ENCODE measurements around the gene ITGAX.

ITGAX gene

DNA sequence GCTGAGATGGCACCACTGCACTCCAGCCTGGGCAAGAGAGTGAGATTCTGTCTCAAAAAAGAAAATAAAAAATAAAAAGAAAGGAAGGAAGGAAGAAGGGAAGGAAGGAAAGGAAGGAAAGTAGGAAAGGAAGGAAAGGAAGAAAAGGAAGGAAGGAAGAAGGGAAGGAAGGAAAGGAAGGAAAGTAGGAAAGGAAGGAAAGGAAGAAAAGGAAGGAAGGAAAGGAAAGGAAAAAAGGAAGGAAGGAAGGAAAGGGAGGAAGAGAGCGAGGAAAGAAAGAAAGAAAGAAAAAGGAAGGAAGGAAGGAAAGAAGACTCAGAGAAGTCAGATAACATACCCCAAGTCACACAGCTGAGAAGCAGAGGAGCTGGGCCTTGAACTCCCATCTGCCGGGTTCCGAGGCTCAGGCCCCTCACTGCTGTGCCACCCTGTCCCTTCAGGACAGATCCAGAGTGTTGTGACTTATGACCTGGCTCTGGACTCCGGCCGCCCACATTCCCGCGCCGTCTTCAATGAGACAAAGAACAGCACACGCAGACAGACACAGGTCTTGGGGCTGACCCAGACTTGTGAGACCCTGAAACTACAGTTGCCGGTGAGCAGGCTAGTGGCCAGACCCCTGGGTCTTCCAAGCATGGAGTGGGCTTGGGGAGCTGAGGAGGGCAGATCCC is 30.9 kb upstream of the ITGAX start:
- Histone ChIP-seq H2BK5ac (ENCODE audit: low read depth, low read length, poor library complexity) (no peak overlapping the region), H3K14ac (ENCODE audit: low read length) (no peak overlapping the region), H3K9ac (ENCODE audit: low read length) (no peak overlapping the region), H3K18ac (ENCODE audit: low read length) (no peak overlapping the region), H3K27ac (ENCODE audit: low read depth, low read length) (no peak overlapping the region), H3K23ac (ENCODE audit: low read length) (no peak overlapping the region), H3K36me3 (ENCODE audit: control insufficient read depth in 1 of 2, insufficient read depth in 2 of 2, low read length in 2 of 2) (no peaks in the 10 kb centered on the region), H2AK5ac (ENCODE audit: low read length) (no peak overlapping the region), H4K8ac (ENCODE audit: low read depth, low read length) (no peak overlapping the region), H3K4me3 (ENCODE audit: low read depth, low read length) (no peak overlapping the region), H3K4me2 (ENCODE audit: low read length) (no peak overlapping the region), H3K9me3 (ENCODE audit: insufficient read depth, low read depth, low read length) (peaks cover 20% of the 10 kb centered on the region), H2AFZ (ENCODE audit: insufficient read depth, low read length, poor library complexity) (no peak overlapping the region), H4K12ac (ENCODE audit: low read depth, low read length) (no peak overlapping the region), H3K4me1 (ENCODE audit: control insufficient read depth in 1 of 2, insufficient read depth in 2 of 2, low read length in 2 of 2) (no peaks in the 10 kb centered on the region), H3K4ac (ENCODE audit: low read depth, low read length) (no peak overlapping the region), H2BK120ac (ENCODE audit: insufficient read depth, low read length, poor library complexity) (no peak overlapping the region), H2BK12ac (ENCODE audit: low read length) (no peak overlapping the region), H3K27me3 (ENCODE audit: insufficient read depth, low read length) (no peaks in the 10 kb centered on the region), H4K91ac (ENCODE audit: low read depth, low read length) (no peak overlapping the region), H3K79me2 (ENCODE audit: control insufficient read depth, insufficient read depth, low read length, poor library complexity) (no peaks in the 10 kb centered on the region), H3K79me1 (ENCODE audit: low read length) (no peaks in the 10 kb centered on the region)
- DNase-seq: no peak
- no CpG with 5 or more reads among the region's 10 CpGs for WGBS (ENCODE audit: extremely low coverage, insufficient coverage, insufficient read length)

DNA sequence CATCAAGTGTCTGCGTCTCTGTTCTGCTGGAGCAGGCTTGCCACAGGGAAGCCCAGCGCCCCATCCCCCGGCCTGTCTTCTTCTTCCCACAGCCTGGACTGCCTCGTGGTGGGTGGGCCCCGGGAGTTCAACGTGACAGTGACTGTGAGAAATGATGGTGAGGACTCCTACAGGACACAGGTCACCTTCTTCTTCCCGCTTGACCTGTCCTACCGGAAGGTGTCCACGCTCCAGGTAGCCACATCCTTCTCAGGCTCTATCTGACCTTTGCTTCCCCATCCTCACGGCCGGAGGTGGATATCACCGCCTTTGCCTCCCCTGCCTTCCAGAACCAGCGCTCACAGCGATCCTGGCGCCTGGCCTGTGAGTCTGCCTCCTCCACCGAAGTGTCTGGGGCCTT is 29.8 kb upstream of the ITGAX start:
- Histone ChIP-seq H3K14ac (ENCODE audit: low read length) (no peak overlapping the region), H3K79me2 (ENCODE audit: control insufficient read depth, insufficient read depth, low read length, poor library complexity) (no peaks in the 10 kb centered on the region), H3K4ac (ENCODE audit: low read depth, low read length) (no peak overlapping the region), H2BK120ac (ENCODE audit: insufficient read depth, low read length, poor library complexity) (no peak overlapping the region), H3K27me3 (ENCODE audit: insufficient read depth, low read length) (peaks cover 7% of the 10 kb centered on the region), H3K27ac (ENCODE audit: low read depth, low read length) (no peak overlapping the region), H3K23ac (ENCODE audit: low read length) (no peak overlapping the region), H4K8ac (ENCODE audit: low read depth, low read length) (no peak overlapping the region), H2BK12ac (ENCODE audit: low read length) (no peak overlapping the region), H2AFZ (ENCODE audit: insufficient read depth, low read length, poor library complexity) (no peak overlapping the region), H3K4me2 (ENCODE audit: low read length) (no peak overlapping the region), H2AK5ac (ENCODE audit: low read length) (no peak overlapping the region), H3K4me1 (ENCODE audit: control insufficient read depth in 1 of 2, insufficient read depth in 2 of 2, low read length in 2 of 2) (no peaks in the 10 kb centered on the region), H3K9ac (ENCODE audit: low read length) (no peak overlapping the region), H3K9me3 (ENCODE audit: insufficient read depth, low read depth, low read length) (peaks cover 20% of the 10 kb centered on the region), H3K36me3 (ENCODE audit: control insufficient read depth in 1 of 2, insufficient read depth in 2 of 2, low read length in 2 of 2) (no peaks in the 10 kb centered on the region), H3K18ac (ENCODE audit: low read length) (no peak overlapping the region), H4K91ac (ENCODE audit: low read depth, low read length) (no peak overlapping the region), H3K4me3 (ENCODE audit: low read depth, low read length) (no peak overlapping the region), H2BK5ac (ENCODE audit: low read depth, low read length, poor library complexity) (no peak overlapping the region), H4K12ac (ENCODE audit: low read depth, low read length) (no peak overlapping the region), H3K79me1 (ENCODE audit: low read length) (no peaks in the 10 kb centered on the region)
- DNase-seq: no peak
- WGBS (ENCODE audit: extremely low coverage, insufficient coverage, insufficient read length): no CpG with 5 or more reads among the region's 16 CpGs

DNA sequence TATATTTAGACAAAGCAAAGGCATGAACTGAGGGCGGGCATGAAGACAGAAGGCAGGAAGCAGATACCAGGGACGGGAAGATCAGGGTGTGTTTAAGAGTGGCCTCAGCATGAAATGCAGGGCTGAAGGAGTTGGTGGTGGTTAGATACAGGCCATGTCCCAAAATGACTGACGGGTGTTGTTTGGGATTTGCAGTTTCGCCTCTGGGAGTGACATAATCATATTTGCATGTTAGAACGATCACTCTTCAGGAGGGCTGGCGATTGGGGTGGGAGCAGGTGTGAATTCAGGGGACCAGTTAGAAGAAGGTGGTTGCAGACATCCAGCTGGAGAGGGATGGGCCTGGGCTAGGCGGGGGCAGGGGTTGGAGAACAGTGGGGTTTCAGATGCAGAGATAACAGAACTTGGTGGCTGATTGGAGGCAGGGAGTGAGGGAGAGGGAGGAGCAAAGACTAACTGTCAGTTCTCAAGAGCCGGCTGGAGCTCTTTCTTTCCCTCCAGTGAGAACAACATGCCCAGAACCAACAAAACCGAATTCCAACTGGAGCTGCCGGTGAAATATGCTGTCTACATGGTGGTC is 27.2 kb upstream of the ITGAX start:
- Histone ChIP-seq H3K4me3 (ENCODE audit: low read depth, low read length) (no peak overlapping the region), H3K23ac (ENCODE audit: low read length) (no peak overlapping the region), H3K36me3 (ENCODE audit: control insufficient read depth in 1 of 2, insufficient read depth in 2 of 2, low read length in 2 of 2) (no peaks in the 10 kb centered on the region), H3K9me3 (ENCODE audit: insufficient read depth, low read depth, low read length) (peaks cover 22% of the 10 kb centered on the region), H3K4ac (ENCODE audit: low read depth, low read length) (no peak overlapping the region), H3K27me3 (ENCODE audit: insufficient read depth, low read length) (peaks cover 25% of the 10 kb centered on the region), H2BK120ac (ENCODE audit: insufficient read depth, low read length, poor library complexity) (no peak overlapping the region), H3K9ac (ENCODE audit: low read length) (no peak overlapping the region), H3K79me1 (ENCODE audit: low read length) (no peaks in the 10 kb centered on the region), H3K4me1 (ENCODE audit: control insufficient read depth in 1 of 2, insufficient read depth in 2 of 2, low read length in 2 of 2) (no peaks in the 10 kb centered on the region), H4K12ac (ENCODE audit: low read depth, low read length) (no peak overlapping the region), H4K8ac (ENCODE audit: low read depth, low read length) (no peak overlapping the region), H3K18ac (ENCODE audit: low read length) (no peak overlapping the region), H3K14ac (ENCODE audit: low read length) (no peak overlapping the region), H2BK12ac (ENCODE audit: low read length) (no peak overlapping the region), H2AFZ (ENCODE audit: insufficient read depth, low read length, poor library complexity) (no peak overlapping the region), H3K4me2 (ENCODE audit: low read length) (no peak overlapping the region), H2AK5ac (ENCODE audit: low read length) (no peak overlapping the region), H3K27ac (ENCODE audit: low read depth, low read length) (no peak overlapping the region), H4K91ac (ENCODE audit: low read depth, low read length) (no peak overlapping the region), H3K79me2 (ENCODE audit: control insufficient read depth, insufficient read depth, low read length, poor library complexity) (no peaks in the 10 kb centered on the region), H2BK5ac (ENCODE audit: low read depth, low read length, poor library complexity) (no peak overlapping the region)
- no peak for DNase-seq
- WGBS (ENCODE audit: extremely low coverage, insufficient coverage, insufficient read length): no CpG with 5 or more reads among the region's 10 CpGs

DNA sequence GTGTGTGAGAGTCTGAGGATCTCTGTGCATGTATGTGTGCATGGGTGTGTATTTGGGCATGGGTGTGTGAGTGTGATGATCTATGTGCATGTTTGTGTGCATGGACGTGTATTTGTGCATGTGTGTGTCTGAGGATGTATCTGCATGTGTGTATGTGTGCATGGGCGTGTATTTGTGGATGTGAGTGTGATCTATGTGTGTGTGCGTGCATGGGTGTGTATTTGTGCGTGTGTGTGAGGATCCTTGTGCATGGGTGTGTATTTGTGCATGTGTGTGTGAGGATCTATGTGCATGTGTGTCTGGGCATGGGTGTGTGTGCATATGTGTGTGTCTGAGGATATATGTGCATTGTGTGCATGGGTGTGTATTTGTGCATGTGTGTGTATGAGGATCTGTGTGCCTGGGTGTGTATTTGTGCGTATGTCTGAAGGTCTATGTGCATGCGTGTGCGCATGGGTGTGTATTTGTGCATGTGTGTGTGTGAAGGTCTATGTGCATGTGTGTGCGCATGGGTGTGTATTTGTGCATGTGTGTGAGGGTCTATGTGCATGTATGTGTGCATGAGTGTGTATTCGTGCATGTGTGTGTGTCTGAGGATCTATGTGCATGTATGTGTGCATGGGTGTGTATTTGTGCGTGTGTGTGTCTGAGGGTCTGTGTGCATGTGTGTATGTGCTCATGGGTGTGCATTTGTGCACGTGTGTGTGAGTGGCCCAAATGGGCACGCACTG is 26.5 kb upstream of the ITGAX start:
- H3K9me3 ChIP-seq (ENCODE audit: insufficient read depth, low read depth, low read length): peaks cover 22% of the 10 kb centered on the region
- no peak for DNase-seq
- H3K79me2 ChIP-seq (ENCODE audit: control insufficient read depth, insufficient read depth, low read length, poor library complexity): no peaks in the 10 kb centered on the region
- H3K23ac ChIP-seq (ENCODE audit: low read length): peak overlapping the region; percentile 80
- H2AFZ ChIP-seq (ENCODE audit: insufficient read depth, low read length, poor library complexity): no peak overlapping the region
- WGBS (ENCODE audit: extremely low coverage, insufficient coverage, insufficient read length): no CpG with 5 or more reads among the region's 12 CpGs
- no peak overlapping the region for H2BK120ac ChIP-seq (ENCODE audit: insufficient read depth, low read length, poor library complexity)
- H4K8ac ChIP-seq (ENCODE audit: low read depth, low read length): no peak overlapping the region
- H3K4ac ChIP-seq (ENCODE audit: low read depth, low read length): no peak overlapping the region
- no peaks in the 10 kb centered on the region for H3K4me1 ChIP-seq (ENCODE audit: control insufficient read depth in 1 of 2, insufficient read depth in 2 of 2, low read length in 2 of 2)
- no peak overlapping the region for H4K12ac ChIP-seq (ENCODE audit: low read depth, low read length)
- no peak overlapping the region for H3K18ac ChIP-seq (ENCODE audit: low read length)
- H3K14ac ChIP-seq (ENCODE audit: low read length): no peak overlapping the region
- H3K4me3 ChIP-seq (ENCODE audit: low read depth, low read length): peak overlapping the region; percentile 64
- no peak overlapping the region for H3K27ac ChIP-seq (ENCODE audit: low read depth, low read length)
- no peaks in the 10 kb centered on the region for H3K36me3 ChIP-seq (ENCODE audit: control insufficient read depth in 1 of 2, insufficient read depth in 2 of 2, low read length in 2 of 2)
- H3K4me2 ChIP-seq (ENCODE audit: low read length): no peak overlapping the region
- H3K9ac ChIP-seq (ENCODE audit: low read length): no peak overlapping the region
- H4K91ac ChIP-seq (ENCODE audit: low read depth, low read length): no peak overlapping the region
- no peak overlapping the region for H2AK5ac ChIP-seq (ENCODE audit: low read length)
- H2BK5ac ChIP-seq (ENCODE audit: low read depth, low read length, poor library complexity): no peak overlapping the region
- H3K27me3 ChIP-seq (ENCODE audit: insufficient read depth, low read length): peaks cover 25% of the 10 kb centered on the region
- no peaks in the 10 kb centered on the region for H3K79me1 ChIP-seq (ENCODE audit: low read length)
- H2BK12ac ChIP-seq (ENCODE audit: low read length): no peak overlapping the region

All from trophoblast cell (in vitro differentiated cells and primary cell).